Liver (tissue), 9 donors: ENCODE results near the gene MSANTD7. TPM values are rescaled to one million over a fixed set of nuclear protein-coding genes. Genes with fewer than 3 reads are reported as not detected.

Experiments
- DNase-seq: peaks from one replicate; pipeline ENCODE4 v3.0.0-alpha.2; 2017; ENCODE audit warnings: low spot score
- H3K27ac ChIP-seq, 2 donors: one replicate each; pipeline ENCODE4 v1.7.0; 2013; ENCODE audit warnings: inconsistent platforms in 2 of 2, low read length in 2 of 2, control low read depth in 1 of 2, low read depth in 1 of 2, mild to moderate bottlenecking in 1 of 2
- H3K27me3 ChIP-seq, 4 donors: one replicate each; pipeline versions ENCODE4 v1.6.1 to v1.7.0; 2013; ENCODE audit warnings: low read length in 3 of 4, inconsistent platforms in 1 of 4, mild to moderate bottlenecking in 1 of 4, moderate library complexity in 1 of 4; ENCODE audit not compliant: control insufficient read depth in 4 of 4, insufficient read depth in 4 of 4
- H3K36me3 ChIP-seq, 4 donors: one replicate each; pipeline versions ENCODE4 v1.6.1 to v1.7.0; 2013; ENCODE audit warnings: low read length in 3 of 4, mild to moderate bottlenecking in 3 of 4, low read depth in 1 of 4, moderate library complexity in 1 of 4; ENCODE audit not compliant: control insufficient read depth in 4 of 4, insufficient read depth in 3 of 4
- H3K4me1 ChIP-seq, 4 donors: one replicate each; pipeline versions ENCODE4 v1.6.1 to v1.7.0; 2013; ENCODE audit warnings: low read length in 3 of 4, mild to moderate bottlenecking in 3 of 4, moderate library complexity in 1 of 4; ENCODE audit not compliant: control insufficient read depth in 4 of 4, insufficient read depth in 4 of 4
- H3K4me3 ChIP-seq, 3 donors: one replicate each; pipeline versions ENCODE4 v1.6.1 to v1.7.0; 2013; ENCODE audit warnings: low read length in 3 of 3, control low read depth in 1 of 3, low read depth in 1 of 3, mild to moderate bottlenecking in 1 of 3
- H3K9ac ChIP-seq, 2 donors: one replicate each; pipeline ENCODE4 v1.7.0; 2013; ENCODE audit warnings: low read length in 2 of 2, mild to moderate bottlenecking in 2 of 2, moderate library complexity in 2 of 2, control low read depth in 1 of 2, low read depth in 1 of 2
- H3K9me3 ChIP-seq, 4 donors: one replicate each; pipeline versions ENCODE4 v1.6.1 to v1.7.0; 2013; ENCODE audit warnings: low read length in 3 of 4; ENCODE audit not compliant: control insufficient read depth in 4 of 4
- EGR1 ChIP-seq, 2 donors: IDR thresholded peaks; 2 replicates each; pipeline ENCODE4 v1.6.1; 2016 to 2018; ENCODE audit warnings: antibody characterized with exemption in 2 of 2, low read depth in 2 of 2
- FOXA1 ChIP-seq: IDR thresholded peaks from 2 replicates; pipeline ENCODE4 v1.6.1; 2016; ENCODE audit warnings: antibody characterized with exemption
- FOXA2 ChIP-seq: IDR thresholded peaks from 2 replicates; pipeline ENCODE4 v1.6.1; 2016; ENCODE audit warnings: antibody characterized with exemption
- GABPA ChIP-seq, 2 donors: IDR thresholded peaks in 1 of 2; conservative IDR thresholded peaks in 1 of 2; 2 replicates each; pipeline ENCODE4 v1.6.1; 2016; ENCODE audit warnings: antibody characterized with exemption in 2 of 2, mild to moderate bottlenecking in 1 of 2, moderate library complexity in 1 of 2
- HNF4A ChIP-seq, 2 donors: conservative IDR thresholded peaks; 2 replicates each; pipeline ENCODE4 v1.6.1; 2016; ENCODE audit warnings: antibody characterized with exemption in 2 of 2, mild to moderate bottlenecking in 2 of 2
- HNF4G ChIP-seq: IDR thresholded peaks from 2 replicates; pipeline ENCODE4 v1.6.1; 2016; ENCODE audit warnings: antibody characterized with exemption
- JUND ChIP-seq, 2 donors: IDR thresholded peaks; 2 replicates each; pipeline ENCODE4 v1.6.1; 2016; ENCODE audit warnings: antibody characterized with exemption in 2 of 2
- NR2F2 ChIP-seq: IDR thresholded peaks from 2 replicates; pipeline ENCODE4 v1.6.1; 2016; ENCODE audit warnings: antibody characterized with exemption
- RAD21 ChIP-seq, 2 donors: IDR thresholded peaks; 2 replicates each; pipeline ENCODE4 v1.6.1; 2016; ENCODE audit warnings: antibody characterized with exemption in 2 of 2, mild to moderate bottlenecking in 2 of 2
- RXRA ChIP-seq, 2 donors: IDR thresholded peaks; 2 replicates each; pipeline ENCODE4 v1.6.1; 2017 to 2018; ENCODE audit warnings: antibody characterized with exemption in 2 of 2, mild to moderate bottlenecking in 1 of 2
- SP1 ChIP-seq: IDR thresholded peaks from 2 replicates; pipeline ENCODE4 v1.6.1; 2018; ENCODE audit warnings: antibody characterized with exemption, mild to moderate bottlenecking
- TAF1 ChIP-seq: conservative IDR thresholded peaks from 2 replicates; pipeline ENCODE4 v1.6.1; 2016; ENCODE audit warnings: antibody characterized with exemption, mild to moderate bottlenecking
- YY1 ChIP-seq: IDR thresholded peaks from 2 replicates; pipeline ENCODE4 v1.6.1; 2016; ENCODE audit warnings: antibody characterized with exemption, mild to moderate bottlenecking
- WGBS: extraction: QIAGEN DNeasy Blood & Tissue Kit; methylation state at CpG from one replicate; pipeline ENCODE4 v1.1.7; 2013; 5-methylcytosine and 5-hydroxymethylcytosine counted together
- polyA plus RNA-seq, 2 donors: library from polyadenylated mRNA; stranded (reverse) in 1 of 2; unstranded in 1 of 2; fragments of 200-250 nt in 1 of 2; fragments of >200 nt in 1 of 2; fragmentation: Nextera tagmentation in 1 of 2; extraction: Ambion mirVana in 1 of 2; gene quantifications; one replicate each; pipeline versions ENCODE4 v1.2.1 to v1.2.3, GENCODE V29; 2013 to 2015
- total RNA-seq, 2 donors: library from RNA; depleted of rRNA; stranded (reverse); fragments of >200 nt; gene quantifications; one replicate each; pipeline ENCODE4 v1.2.3, GENCODE V29; 2014
- TF ChIP-seq, protein P1 (sequence below): IDR thresholded peaks from 2 replicates; pipeline ENCODE4 v1.6.1; 2016; ENCODE audit warnings: antibody characterized with exemption, mild to moderate bottlenecking
- TF ChIP-seq, protein P2 (sequence below): fragments of 150-350 bp; IDR thresholded peaks from 2 replicates; pipeline ENCODE4 v1.5.1; 2017; ENCODE audit warnings: improper control_type of control experiment, low read depth, low read length; ENCODE audit not compliant: missing input control
- TF ChIP-seq, protein P3 (sequence below): IDR thresholded peaks from 2 replicates; pipeline ENCODE4 v1.6.1; 2016; ENCODE audit warnings: antibody characterized with exemption
- donor health status: healthy.
- donor health status: healthy.
- donor health status: healthy.
- donor health status: healthy.
- donor health status: healthy.

The MSANTD7 gene
- total and polyA plus RNA-seq, 4 donors, result 0.82 to 8.5 (median 3.5) TPM

DNA sequence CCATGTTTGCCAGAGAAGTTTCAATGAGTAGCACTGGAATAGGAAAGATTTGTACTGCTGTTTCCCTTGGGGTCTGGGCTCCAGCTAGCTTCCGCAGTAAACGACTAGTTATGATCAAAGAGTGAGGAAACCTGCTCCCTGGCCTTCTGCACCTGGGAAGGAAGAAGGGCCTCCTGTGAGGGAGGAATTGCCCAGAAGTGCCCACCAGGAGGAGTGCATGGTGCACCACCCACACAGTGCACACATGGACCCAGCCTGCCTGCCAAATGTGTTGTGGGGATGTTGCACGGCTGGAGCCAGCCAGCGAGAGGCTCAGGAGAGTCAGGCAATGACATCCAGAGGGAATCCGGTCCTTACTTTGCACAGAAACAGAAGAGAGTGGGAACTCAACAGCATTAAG lies 36.4 kb upstream of the MSANTD7 start:
- H3K4me1 ChIP-seq, result no peaks in the 10 kb centered on the region
- DNase-seq, result no peak
- TF ChIP-seq TAF1 (no peak), SP1 (no peak), EGR1 (IDR thresholded peaks at IDR 0.05; ENCODE audit: low read depth in 2 of 2) (no peak), RXRA (IDR thresholded peaks at IDR 0.05) (no peak), RAD21 (IDR thresholded peaks at IDR 0.05) (no peak), HNF4G (no peak), FOXA1 (no peak), YY1 (no peak), HNF4A (conservative IDR thresholded peaks at IDR 0.05) (no peak), JUND (IDR thresholded peaks at IDR 0.05) (no peak), GABPA (IDR thresholded peaks at IDR 0.05 in 1 of 2, conservative IDR thresholded peaks at IDR 0.05 in 1 of 2) (no peak), FOXA2 (no peak), NR2F2 (no peak)
- TF ChIP-seq, protein P1, sequence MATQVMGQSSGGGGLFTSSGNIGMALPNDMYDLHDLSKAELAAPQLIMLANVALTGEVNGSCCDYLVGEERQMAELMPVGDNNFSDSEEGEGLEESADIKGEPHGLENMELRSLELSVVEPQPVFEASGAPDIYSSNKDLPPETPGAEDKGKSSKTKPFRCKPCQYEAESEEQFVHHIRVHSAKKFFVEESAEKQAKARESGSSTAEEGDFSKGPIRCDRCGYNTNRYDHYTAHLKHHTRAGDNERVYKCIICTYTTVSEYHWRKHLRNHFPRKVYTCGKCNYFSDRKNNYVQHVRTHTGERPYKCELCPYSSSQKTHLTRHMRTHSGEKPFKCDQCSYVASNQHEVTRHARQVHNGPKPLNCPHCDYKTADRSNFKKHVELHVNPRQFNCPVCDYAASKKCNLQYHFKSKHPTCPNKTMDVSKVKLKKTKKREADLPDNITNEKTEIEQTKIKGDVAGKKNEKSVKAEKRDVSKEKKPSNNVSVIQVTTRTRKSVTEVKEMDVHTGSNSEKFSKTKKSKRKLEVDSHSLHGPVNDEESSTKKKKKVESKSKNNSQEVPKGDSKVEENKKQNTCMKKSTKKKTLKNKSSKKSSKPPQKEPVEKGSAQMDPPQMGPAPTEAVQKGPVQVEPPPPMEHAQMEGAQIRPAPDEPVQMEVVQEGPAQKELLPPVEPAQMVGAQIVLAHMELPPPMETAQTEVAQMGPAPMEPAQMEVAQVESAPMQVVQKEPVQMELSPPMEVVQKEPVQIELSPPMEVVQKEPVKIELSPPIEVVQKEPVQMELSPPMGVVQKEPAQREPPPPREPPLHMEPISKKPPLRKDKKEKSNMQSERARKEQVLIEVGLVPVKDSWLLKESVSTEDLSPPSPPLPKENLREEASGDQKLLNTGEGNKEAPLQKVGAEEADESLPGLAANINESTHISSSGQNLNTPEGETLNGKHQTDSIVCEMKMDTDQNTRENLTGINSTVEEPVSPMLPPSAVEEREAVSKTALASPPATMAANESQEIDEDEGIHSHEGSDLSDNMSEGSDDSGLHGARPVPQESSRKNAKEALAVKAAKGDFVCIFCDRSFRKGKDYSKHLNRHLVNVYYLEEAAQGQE, result no peak
- TF ChIP-seq, protein P2, sequence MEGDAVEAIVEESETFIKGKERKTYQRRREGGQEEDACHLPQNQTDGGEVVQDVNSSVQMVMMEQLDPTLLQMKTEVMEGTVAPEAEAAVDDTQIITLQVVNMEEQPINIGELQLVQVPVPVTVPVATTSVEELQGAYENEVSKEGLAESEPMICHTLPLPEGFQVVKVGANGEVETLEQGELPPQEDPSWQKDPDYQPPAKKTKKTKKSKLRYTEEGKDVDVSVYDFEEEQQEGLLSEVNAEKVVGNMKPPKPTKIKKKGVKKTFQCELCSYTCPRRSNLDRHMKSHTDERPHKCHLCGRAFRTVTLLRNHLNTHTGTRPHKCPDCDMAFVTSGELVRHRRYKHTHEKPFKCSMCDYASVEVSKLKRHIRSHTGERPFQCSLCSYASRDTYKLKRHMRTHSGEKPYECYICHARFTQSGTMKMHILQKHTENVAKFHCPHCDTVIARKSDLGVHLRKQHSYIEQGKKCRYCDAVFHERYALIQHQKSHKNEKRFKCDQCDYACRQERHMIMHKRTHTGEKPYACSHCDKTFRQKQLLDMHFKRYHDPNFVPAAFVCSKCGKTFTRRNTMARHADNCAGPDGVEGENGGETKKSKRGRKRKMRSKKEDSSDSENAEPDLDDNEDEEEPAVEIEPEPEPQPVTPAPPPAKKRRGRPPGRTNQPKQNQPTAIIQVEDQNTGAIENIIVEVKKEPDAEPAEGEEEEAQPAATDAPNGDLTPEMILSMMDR, result no peak
- TF ChIP-seq, protein P3, sequence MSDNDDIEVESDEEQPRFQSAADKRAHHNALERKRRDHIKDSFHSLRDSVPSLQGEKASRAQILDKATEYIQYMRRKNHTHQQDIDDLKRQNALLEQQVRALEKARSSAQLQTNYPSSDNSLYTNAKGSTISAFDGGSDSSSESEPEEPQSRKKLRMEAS, result no peak
- H3K9me3 ChIP-seq, result no peaks in the 10 kb centered on the region
- no peaks in the 10 kb centered on the region for H3K36me3 ChIP-seq
- H3K27me3 ChIP-seq, result no peaks in the 10 kb centered on the region
- no peak overlapping the region for H3K4me3 ChIP-seq
- no peak overlapping the region for H3K27ac ChIP-seq
- H3K9ac ChIP-seq, result no peak overlapping the region
- 68% methylated on average over 5 of the region's 5 CpGs for WGBS

DNA sequence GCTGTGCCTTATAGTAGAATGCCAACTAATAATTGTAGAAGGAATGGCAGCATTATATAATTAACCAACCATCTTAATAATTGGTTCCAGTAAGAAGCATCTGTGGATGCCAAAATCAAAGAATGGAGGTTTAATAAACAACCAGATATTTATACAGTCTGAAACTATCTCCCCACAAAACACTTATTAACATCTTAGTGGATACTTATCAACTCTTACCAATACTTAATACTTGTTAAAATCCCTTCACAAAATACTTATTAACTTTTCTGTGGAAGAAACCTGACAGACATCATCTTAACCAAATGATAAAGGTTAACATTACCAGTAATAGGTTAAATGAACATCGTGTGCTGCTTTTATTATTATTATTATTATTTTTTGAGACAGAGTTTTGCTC lies 34.3 kb upstream of the MSANTD7 start:
- Histone ChIP-seq H3K9ac (no peak overlapping the region), H3K9me3 (no peaks in the 10 kb centered on the region), H3K36me3 (no peaks in the 10 kb centered on the region), H3K27ac (no peak overlapping the region), H3K4me3 (no peak overlapping the region), H3K27me3 (no peaks in the 10 kb centered on the region), H3K4me1 (no peaks in the 10 kb centered on the region)
- no peak for TF ChIP-seq YY1
- no peak for DNase-seq
- 0% methylated on average over 1 of the region's 1 CpG for WGBS
